Esophagus (tissue), 2 donors: Measurements from ENCODE around the gene NCOR1. TPM values are rescaled to one million over a fixed set of nuclear protein-coding genes. Genes with fewer than 3 reads are reported as not detected.

Experiments
- H3K27ac ChIP-seq, 2 donors: one replicate each; pipeline ENCODE4 v1.5.1; 2013; ENCODE audit warnings: low read depth in 2 of 2, mild to moderate bottlenecking in 2 of 2, inconsistent platforms in 1 of 2, low read length in 1 of 2, moderate library complexity in 1 of 2
- H3K27me3 ChIP-seq, 2 donors: one replicate each; pipeline ENCODE4 v1.6.1; 2013; ENCODE audit warnings: low read length in 2 of 2, control low read depth in 1 of 2, mild to moderate bottlenecking in 1 of 2; ENCODE audit not compliant: insufficient read depth in 2 of 2, control insufficient read depth in 1 of 2
- H3K36me3 ChIP-seq, 2 donors: one replicate each; pipeline ENCODE4 v1.6.1; 2013; ENCODE audit warnings: low read length in 1 of 2; ENCODE audit not compliant: control insufficient read depth in 2 of 2, insufficient read depth in 2 of 2
- H3K4me1 ChIP-seq, 2 donors: one replicate each; pipeline ENCODE4 v1.6.1; 2013; ENCODE audit warnings: low read length in 1 of 2; ENCODE audit not compliant: control insufficient read depth in 2 of 2, insufficient read depth in 2 of 2
- H3K4me3 ChIP-seq, 2 donors: one replicate each; pipeline ENCODE4 v1.5.1; 2013; ENCODE audit warnings: low read length in 2 of 2, mild to moderate bottlenecking in 2 of 2, low read depth in 1 of 2, moderate library complexity in 1 of 2
- H3K9me3 ChIP-seq, 2 donors: one replicate each; pipeline ENCODE4 v1.6.1; 2013; ENCODE audit warnings: mild to moderate bottlenecking in 2 of 2, low read depth in 1 of 2, low read length in 1 of 2, moderate library complexity in 1 of 2; ENCODE audit not compliant: control insufficient read depth in 2 of 2, insufficient read depth in 1 of 2
- WGBS, 2 donors: extraction: QIAGEN DNeasy Blood & Tissue Kit; methylation state at CpG; one replicate each; pipeline ENCODE4 v1.1.7; 2013; 5-methylcytosine and 5-hydroxymethylcytosine counted together
- polyA plus RNA-seq, 2 donors: library from polyadenylated mRNA; stranded (reverse); fragments of 200-250 nt; gene quantifications; one replicate each; pipeline ENCODE4 v1.2.3, GENCODE V29; 2013
- donor health status: healthy with polysubstance abuse.
- donor health status: Bipolar disorder and iron deficiency.

The NCOR1 gene
- polyA plus RNA-seq, 2 donors: 31.5 to 41.3 TPM

DNA sequence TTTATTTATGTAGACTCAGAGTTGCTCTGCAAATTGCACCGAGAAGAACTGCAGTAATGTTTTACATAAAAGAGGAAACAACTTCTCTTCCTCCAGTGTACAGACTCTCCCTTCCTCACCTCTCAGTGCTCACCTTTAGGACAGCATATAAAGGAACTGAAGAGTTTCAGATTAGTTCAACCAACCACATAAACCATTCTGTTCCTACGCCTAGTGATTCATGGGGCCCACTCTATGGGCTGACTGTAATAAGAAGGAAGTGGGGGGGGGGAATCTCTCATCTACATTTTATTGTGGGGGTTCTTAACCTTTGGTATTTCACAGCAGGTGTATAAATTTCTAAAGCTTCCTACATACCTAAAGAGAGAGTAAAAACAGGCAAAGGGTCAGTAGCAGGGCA lies 234.1 kb downstream of the NCOR1 start:
- no peak overlapping the region for H3K27ac ChIP-seq

More for the DNA sequence above, 234.1 kb downstream of the NCOR1 start:
- Histone ChIP-seq H3K9me3 (no peaks in the 10 kb centered on the region), H3K4me1 (no peaks in the 10 kb centered on the region), H3K4me3 (no peak overlapping the region), H3K36me3 (peaks cover 7 to 13% of the 10 kb centered on the region in 2 donors), H3K27me3 (no peaks in the 10 kb centered on the region)
- 29 to 66% methylated on average over 2 of the region's 2 CpGs for WGBS, 2 donors

Other genes with a start within 250 kb of the NCOR1 start
- gene ZSWIM7, start 215.8 kb downstream of the NCOR1 start, polyA plus RNA-seq: 10 to 100 TPM; 13.9 to 15.6 TPM
- 10 to 100 TPM; 10.3 to 13.9 TPM for gene TTC19, start 215.7 kb downstream of the NCOR1 start, polyA plus RNA-seq
- gene PIGL, start 1.7 kb upstream of the NCOR1 start, polyA plus RNA-seq: 10 to 100 TPM; 13.3 to 21.5 TPM
- gene CENPV, start 137.9 kb upstream of the NCOR1 start, polyA plus RNA-seq: 1 to 10 TPM; 1.3 to 2.8 TPM
- gene UBB, start 165.6 kb upstream of the NCOR1 start, polyA plus RNA-seq: 100 to 1,000 TPM; 260 to 626 TPM
- gene TRPV2, start 200.0 kb upstream of the NCOR1 start, polyA plus RNA-seq: 1 to 10 TPM; 2.7 to 2.8 TPM